SK-N-SH (cell line): Measurements from ENCODE around the gene TSEN15. TPM values are rescaled to one million over a fixed set of nuclear protein-coding genes. Genes with fewer than 3 reads are reported as not detected.

Experiments used
- CTCF ChIA-PET: fragments of 300-600, 350-600 bp; formaldehyde crosslinking; extraction: SDS; loops from one replicate; lab custom pipeline; 2021; lab: Yijun Ruan, JAX
- POLR2A ChIA-PET: fragments of 350-600 bp; sonication (Branson Sonifier 250); formaldehyde crosslinking; extraction: SDS; loops from one replicate; lab custom pipeline; 2020; ENCODE audit warnings: antibody characterized with exemption, inconsistent platforms; lab: Yijun Ruan, JAX
- DNase-seq: peaks from one replicate; pipeline ENCODE4 v3.0.0; 2012
- H2AFZ ChIP-seq: fragments of 200-600 bp; sonication (generic); 2 replicates; pipeline ENCODE4 v1.8.1; 2016; ENCODE audit warnings: antibody characterized with exemption, mild to moderate bottlenecking, low read depth
- H3F3A ChIP-seq: fragments of 200-600 bp; sonication (generic); replicated peaks from 2 replicates; pipeline ENCODE3; 2016; ENCODE audit warnings: antibody characterized with exemption, mild to moderate bottlenecking; ENCODE audit not compliant: insufficient read depth
- H3K27ac ChIP-seq, 2 experiments: fragments of 200-500 bp in 1 of 2; fragments of 200-600 bp in 1 of 2; sonication (Bioruptor generic) in 1 of 2; sonication (generic), shearing (Covaris generic) in 1 of 2; 2 replicates each; pipeline versions ENCODE4 v1.5.1 to v1.6.1; 2014 to 2016; ENCODE audit warnings: low read depth in 2 of 2, inconsistent platforms in 1 of 2, low read length in 1 of 2, mild to moderate bottlenecking in 1 of 2, mixed read lengths in 1 of 2
- H3K27me3 ChIP-seq: fragments of 200-600 bp; sonication (generic), shearing (Covaris generic); 2 replicates; pipeline ENCODE4 v1.6.1; 2016; ENCODE audit warnings: mixed run types; ENCODE audit not compliant: insufficient read depth
- H3K36me3 ChIP-seq, 2 experiments: fragments of 200-500 bp in 1 of 2; fragments of 200-600 bp in 1 of 2; sonication (Bioruptor generic) in 1 of 2; sonication (generic) in 1 of 2; replicated peaks in 1 of 2; 2 replicates each; pipeline versions ENCODE3 to v1.5.1; 2014 to 2016; ENCODE audit warnings: low read length in 1 of 2, mild to moderate bottlenecking in 1 of 2; ENCODE audit not compliant: insufficient read depth in 2 of 2, control insufficient read depth in 1 of 2
- H3K4me1 ChIP-seq, 2 experiments: fragments of 200-500 bp in 1 of 2; fragments of 200-600 bp in 1 of 2; sonication (Bioruptor generic) in 1 of 2; sonication (generic), shearing (Covaris generic) in 1 of 2; 2 replicates each; pipeline versions ENCODE4 v1.5.1 to v1.6.1; 2014 to 2016; ENCODE audit warnings: low read depth in 1 of 2, low read length in 1 of 2, mixed run types in 1 of 2; ENCODE audit not compliant: insufficient read depth in 2 of 2, control insufficient read depth in 1 of 2
- H3K4me2 ChIP-seq: fragments of 200-600 bp; sonication (generic), shearing (Covaris generic); 2 replicates; pipeline ENCODE4 v1.6.1; 2017; ENCODE audit warnings: mixed run types
- H3K4me3 ChIP-seq, 2 experiments: fragments of 200-500 bp in 1 of 2; fragments of 200-600 bp in 1 of 2; sonication (Bioruptor generic) in 1 of 2; sonication (generic), shearing (Covaris generic) in 1 of 2; 2 replicates each; pipeline versions ENCODE4 v1.5.1 to v1.8.1; 2014 to 2016; ENCODE audit warnings: low read depth in 2 of 2, inconsistent platforms in 1 of 2, low read length in 1 of 2, mild to moderate bottlenecking in 1 of 2, mixed read lengths in 1 of 2, moderate library complexity in 1 of 2
- H3K79me2 ChIP-seq: fragments of 200-600 bp; sonication (generic); 2 replicates; pipeline ENCODE4 v1.8.1; 2017; ENCODE audit warnings: mild to moderate bottlenecking; ENCODE audit not compliant: insufficient read depth
- H3K9ac ChIP-seq: fragments of 200-600 bp; sonication (generic); 2 replicates; pipeline ENCODE4 v1.6.1; 2017; ENCODE audit warnings: mixed run types
- H3K9me2 ChIP-seq: fragments of 200-600 bp; sonication (generic); 2 replicates; pipeline ENCODE4 v1.6.1; 2017; ENCODE audit warnings: mixed run types
- H3K9me3 ChIP-seq: fragments of 200-600 bp; sonication (generic); 2 replicates; pipeline ENCODE4 v1.6.1; 2017; ENCODE audit warnings: mixed run types, mild to moderate bottlenecking, moderate library complexity
- H4K20me1 ChIP-seq: fragments of 200-600 bp; sonication (generic); 2 replicates; pipeline ENCODE4 v1.6.1; 2017; ENCODE audit warnings: mild to moderate bottlenecking, mixed run types; ENCODE audit not compliant: insufficient read depth
- CHD2 ChIP-seq: fragments of 150-350 bp; IDR thresholded peaks from 2 replicates; pipeline ENCODE4 v1.6.1; 2018; ENCODE audit warnings: low read length; ENCODE audit not compliant: partially characterized antibody
- EP300 ChIP-seq, 2 experiments: IDR thresholded peaks; 2 replicates each; pipeline versions ENCODE4 v1.4.0 to v1.6.1; 2012; ENCODE audit warnings: borderline replicate concordance in 1 of 2, low read depth in 1 of 2, low read length in 1 of 2
- FOXM1 ChIP-seq: IDR thresholded peaks from 2 replicates; pipeline ENCODE4 v1.4.0; 2012; ENCODE audit warnings: low read depth, mild to moderate bottlenecking
- GABPA ChIP-seq: IDR thresholded peaks from 2 replicates; pipeline ENCODE4 v1.4.0; 2012; ENCODE audit warnings: low read depth, mild to moderate bottlenecking
- GATA2 ChIP-seq: sonication (generic); formaldehyde crosslinking; IDR thresholded peaks from 2 replicates; pipeline ENCODE4 v1.5.0; 2020; ENCODE audit warnings: mild to moderate bottlenecking, missing genetic modification reagents
- JUND ChIP-seq: IDR thresholded peaks from 2 replicates; pipeline ENCODE4 v1.4.0; 2012
- MEF2A ChIP-seq: IDR thresholded peaks from 2 replicates; pipeline ENCODE4 v1.4.0; 2012; ENCODE audit warnings: low read depth, borderline replicate concordance
- MXI1 ChIP-seq: IDR thresholded peaks from 2 replicates; pipeline ENCODE4 v1.6.1; 2012; ENCODE audit warnings: mild to moderate bottlenecking, low read depth, low read length, improper control_type of control experiment
- NFIC ChIP-seq: IDR thresholded peaks from 2 replicates; pipeline ENCODE4 v1.4.0; 2012; ENCODE audit warnings: borderline replicate concordance
- NRF1 ChIP-seq: IDR thresholded peaks from 2 replicates; pipeline ENCODE4 v1.6.1; 2012; ENCODE audit warnings: low read depth, mild to moderate bottlenecking, low read length
- SIN3A ChIP-seq: IDR thresholded peaks from 2 replicates; pipeline ENCODE4 v1.6.1; 2012; ENCODE audit warnings: low read depth, mild to moderate bottlenecking, low read length, moderate library complexity, borderline replicate concordance
- YY1 ChIP-seq: IDR thresholded peaks from 2 replicates; pipeline ENCODE4 v1.4.0; 2012; ENCODE audit warnings: low read depth, mild to moderate bottlenecking
- polyA plus RNA-seq, 3 experiments: library from polyadenylated mRNA; depleted of rRNA; stranded (reverse); fragments of >200 nt; gene quantifications; 2 replicates each; pipeline ENCODE4 v1.2.3, GENCODE V29; 2012
- TF ChIP-seq, protein P1 (sequence below): IDR thresholded peaks from 2 replicates; pipeline ENCODE4 v1.6.1; 2012; ENCODE audit warnings: mild to moderate bottlenecking, low read depth, low read length, moderate library complexity
- TF ChIP-seq, protein P2 (sequence below): fragments of 150-350 bp; IDR thresholded peaks from 2 replicates; pipeline ENCODE4 v1.6.1; 2017; ENCODE audit warnings: antibody characterized with exemption, low read length, low read depth, borderline replicate concordance
- TF ChIP-seq, protein P3 (sequence below): IDR thresholded peaks from 2 replicates; pipeline ENCODE4 v1.4.0; 2012; ENCODE audit warnings: low read depth, borderline replicate concordance
- TF ChIP-seq, protein P4 (sequence below): IDR thresholded peaks from 2 replicates; pipeline ENCODE4 v1.4.0; 2012; ENCODE audit warnings: low read depth
- TF ChIP-seq, protein P5 (sequence below): fragments of 150-350 bp; IDR thresholded peaks from 2 replicates; pipeline ENCODE4 v1.6.1; 2016; ENCODE audit warnings: mild to moderate bottlenecking, low read depth, low read length

The TSEN15 gene
- polyA plus RNA-seq, 1 of the 3 experiments (the other 2 are of a cell fraction): 29.0 TPM

DNA sequence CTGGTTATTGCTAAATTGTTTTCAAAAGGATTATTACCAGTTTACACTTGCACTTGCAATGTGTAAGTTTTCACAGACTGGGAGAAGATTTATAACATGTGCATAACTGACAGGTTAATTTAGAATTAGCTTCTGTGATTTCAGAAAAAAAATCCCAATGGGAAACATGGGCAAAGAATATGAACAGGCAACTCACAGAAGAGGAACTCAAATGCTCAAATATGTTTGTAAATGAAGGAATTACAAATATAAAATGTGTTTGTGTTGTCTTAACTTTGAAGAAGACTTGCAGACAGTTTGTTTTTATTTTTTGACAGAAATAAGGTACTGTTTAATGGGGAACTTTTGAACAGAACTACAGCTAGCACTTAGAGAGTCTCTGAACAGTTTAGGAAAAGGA lies 8.4 kb downstream of the TSEN15 start:
- H3K27ac ChIP-seq: no peak overlapping the region
- peaks cover 31% of the 10 kb centered on the region for H3F3A ChIP-seq
- no peak for DNase-seq
- no peaks in the 10 kb centered on the region for H3K9me2 ChIP-seq
- TF ChIP-seq MXI1: no peak
- TF ChIP-seq, protein P1, sequence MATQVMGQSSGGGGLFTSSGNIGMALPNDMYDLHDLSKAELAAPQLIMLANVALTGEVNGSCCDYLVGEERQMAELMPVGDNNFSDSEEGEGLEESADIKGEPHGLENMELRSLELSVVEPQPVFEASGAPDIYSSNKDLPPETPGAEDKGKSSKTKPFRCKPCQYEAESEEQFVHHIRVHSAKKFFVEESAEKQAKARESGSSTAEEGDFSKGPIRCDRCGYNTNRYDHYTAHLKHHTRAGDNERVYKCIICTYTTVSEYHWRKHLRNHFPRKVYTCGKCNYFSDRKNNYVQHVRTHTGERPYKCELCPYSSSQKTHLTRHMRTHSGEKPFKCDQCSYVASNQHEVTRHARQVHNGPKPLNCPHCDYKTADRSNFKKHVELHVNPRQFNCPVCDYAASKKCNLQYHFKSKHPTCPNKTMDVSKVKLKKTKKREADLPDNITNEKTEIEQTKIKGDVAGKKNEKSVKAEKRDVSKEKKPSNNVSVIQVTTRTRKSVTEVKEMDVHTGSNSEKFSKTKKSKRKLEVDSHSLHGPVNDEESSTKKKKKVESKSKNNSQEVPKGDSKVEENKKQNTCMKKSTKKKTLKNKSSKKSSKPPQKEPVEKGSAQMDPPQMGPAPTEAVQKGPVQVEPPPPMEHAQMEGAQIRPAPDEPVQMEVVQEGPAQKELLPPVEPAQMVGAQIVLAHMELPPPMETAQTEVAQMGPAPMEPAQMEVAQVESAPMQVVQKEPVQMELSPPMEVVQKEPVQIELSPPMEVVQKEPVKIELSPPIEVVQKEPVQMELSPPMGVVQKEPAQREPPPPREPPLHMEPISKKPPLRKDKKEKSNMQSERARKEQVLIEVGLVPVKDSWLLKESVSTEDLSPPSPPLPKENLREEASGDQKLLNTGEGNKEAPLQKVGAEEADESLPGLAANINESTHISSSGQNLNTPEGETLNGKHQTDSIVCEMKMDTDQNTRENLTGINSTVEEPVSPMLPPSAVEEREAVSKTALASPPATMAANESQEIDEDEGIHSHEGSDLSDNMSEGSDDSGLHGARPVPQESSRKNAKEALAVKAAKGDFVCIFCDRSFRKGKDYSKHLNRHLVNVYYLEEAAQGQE: no peak
- TF ChIP-seq, protein P2, sequence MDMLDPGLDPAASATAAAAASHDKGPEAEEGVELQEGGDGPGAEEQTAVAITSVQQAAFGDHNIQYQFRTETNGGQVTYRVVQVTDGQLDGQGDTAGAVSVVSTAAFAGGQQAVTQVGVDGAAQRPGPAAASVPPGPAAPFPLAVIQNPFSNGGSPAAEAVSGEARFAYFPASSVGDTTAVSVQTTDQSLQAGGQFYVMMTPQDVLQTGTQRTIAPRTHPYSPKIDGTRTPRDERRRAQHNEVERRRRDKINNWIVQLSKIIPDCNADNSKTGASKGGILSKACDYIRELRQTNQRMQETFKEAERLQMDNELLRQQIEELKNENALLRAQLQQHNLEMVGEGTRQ: no peak
- no peak for TF ChIP-seq NRF1
- TF ChIP-seq, protein P3, sequence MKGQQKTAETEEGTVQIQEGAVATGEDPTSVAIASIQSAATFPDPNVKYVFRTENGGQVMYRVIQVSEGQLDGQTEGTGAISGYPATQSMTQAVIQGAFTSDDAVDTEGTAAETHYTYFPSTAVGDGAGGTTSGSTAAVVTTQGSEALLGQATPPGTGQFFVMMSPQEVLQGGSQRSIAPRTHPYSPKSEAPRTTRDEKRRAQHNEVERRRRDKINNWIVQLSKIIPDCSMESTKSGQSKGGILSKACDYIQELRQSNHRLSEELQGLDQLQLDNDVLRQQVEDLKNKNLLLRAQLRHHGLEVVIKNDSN: no peak
- TF ChIP-seq, protein P4, sequence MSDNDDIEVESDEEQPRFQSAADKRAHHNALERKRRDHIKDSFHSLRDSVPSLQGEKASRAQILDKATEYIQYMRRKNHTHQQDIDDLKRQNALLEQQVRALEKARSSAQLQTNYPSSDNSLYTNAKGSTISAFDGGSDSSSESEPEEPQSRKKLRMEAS: no peak
- TF ChIP-seq, protein P5, sequence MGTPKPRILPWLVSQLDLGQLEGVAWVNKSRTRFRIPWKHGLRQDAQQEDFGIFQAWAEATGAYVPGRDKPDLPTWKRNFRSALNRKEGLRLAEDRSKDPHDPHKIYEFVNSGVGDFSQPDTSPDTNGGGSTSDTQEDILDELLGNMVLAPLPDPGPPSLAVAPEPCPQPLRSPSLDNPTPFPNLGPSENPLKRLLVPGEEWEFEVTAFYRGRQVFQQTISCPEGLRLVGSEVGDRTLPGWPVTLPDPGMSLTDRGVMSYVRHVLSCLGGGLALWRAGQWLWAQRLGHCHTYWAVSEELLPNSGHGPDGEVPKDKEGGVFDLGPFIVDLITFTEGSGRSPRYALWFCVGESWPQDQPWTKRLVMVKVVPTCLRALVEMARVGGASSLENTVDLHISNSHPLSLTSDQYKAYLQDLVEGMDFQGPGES: no peak
- TF ChIP-seq GATA2 (CRISPR knock-in tag): no peak
- TF ChIP-seq GABPA: no peak
- no peak for TF ChIP-seq EP300 (IDR thresholded peaks at IDR 0.05; ENCODE audit: borderline replicate concordance in 1 of 2, low read depth in 1 of 2, low read length in 1 of 2)
- no peak for TF ChIP-seq CHD2
- TF ChIP-seq NFIC: no peak
- no peak for TF ChIP-seq JUND
- TF ChIP-seq MEF2A: no peak
- no peak for TF ChIP-seq YY1
- TF ChIP-seq SIN3A: no peak
- TF ChIP-seq FOXM1: no peak
- no peaks in the 10 kb centered on the region for H3K27me3 ChIP-seq
- peaks cover 8 to 24% of the 10 kb centered on the region in 2 experiments; a peak in 2 of 4 replicates for H3K4me1 ChIP-seq
- no peak overlapping the region for H3K4me2 ChIP-seq
- no peak overlapping the region for H3K4me3 ChIP-seq
- H3K36me3 ChIP-seq: peaks cover 47 to 57% of the 10 kb centered on the region in 2 experiments
- H3K9me3 ChIP-seq: 0 out of 2 replicates have a peak, but pooled peaks cover 3% of the 10 kb centered on the region
- peaks cover 63% of the 10 kb centered on the region for H3K79me2 ChIP-seq
- ChIA-PET CTCF (interaction anchor here (1.0 to 1.7 kb wide), 2 partner anchors 604 to 632 kb away, joined by 3 to 5 read pairs; no protein-coding TSS in a partner anchor), POLR2A (interaction anchor here (1.4 kb wide), 1 partner anchor 9 kb away, joined by 3 read pairs; the partner anchor contains the start of gene TSEN15)
- H2AFZ ChIP-seq: no peak overlapping the region
- H4K20me1 ChIP-seq: no peaks in the 10 kb centered on the region
- H3K9ac ChIP-seq: no peak overlapping the region
